B cell (primary cell): ENCODE results near the gene CACUL1. TPM values are rescaled to one million over a fixed set of nuclear protein-coding genes. Genes with fewer than 3 reads are reported as not detected.
"Not testable (repeated sequence)": the region's sequence is repeated elsewhere in the genome, so short reads cannot be mapped to it uniquely, and the experiment has no call there.

ENCODE experiments used
- ATAC-seq: fragments of 200-7000 bp; cut with Tn5 transposase; one replicate; pipeline ENCODE4 v1.10.0; 2021; ENCODE audit warnings: low read depth, mild to moderate bottlenecking, moderate number of reproducible peaks, moderate library complexity
- CTCF ChIA-PET: fragments of 350-600 bp; sonication (Branson Sonifier 250); formaldehyde crosslinking; loops from one replicate; lab custom pipeline; 2021; ENCODE audit warnings: antibody characterized with exemption, inconsistent platforms; lab: Charles Lee
- POLR2A ChIA-PET: fragments of 350-600 bp; sonication (Branson Sonifier 250); formaldehyde crosslinking; loops from one replicate; lab custom pipeline; 2021; ENCODE audit warnings: antibody characterized with exemption; lab: Charles Lee
- DNase-seq: peaks from one replicate; pipeline ENCODE4 v3.0.0; 2013
- H2AFZ ChIP-seq: 2 replicates; pipeline ENCODE4 v1.6.1; 2012; ENCODE audit warnings: mild to moderate bottlenecking, low read depth, low read length; ENCODE audit not compliant: insufficient read depth, poor library complexity, severe bottlenecking
- H3K27ac ChIP-seq, 2 donors: 1 replicate in 1 of 2; 2 replicates in 1 of 2; pipeline ENCODE4 v1.5.1; 2012 to 2013; ENCODE audit warnings: low read length in 2 of 2, mild to moderate bottlenecking in 2 of 2, moderate library complexity in 1 of 2
- H3K27me3 ChIP-seq, 4 experiments: fragments of 200-600 bp in 1 of 4; sonication (generic) in 1 of 4; replicated peaks in 1 of 4; 1 replicate in 2 of 4; 2 replicates in 2 of 4; pipeline versions ENCODE4 v1.6.1 to v1.7.0; 2013 to 2016; ENCODE audit warnings: low read length in 3 of 4, mild to moderate bottlenecking in 2 of 4, mixed read lengths in 1 of 4, moderate library complexity in 1 of 4; ENCODE audit not compliant: insufficient read depth in 4 of 4, control insufficient read depth in 3 of 4; ENCODE audit errors: control extremely low read depth in 1 of 4
- H3K36me3 ChIP-seq, 2 experiments: replicated peaks in 1 of 2; 1 replicate in 1 of 2; 2 replicates in 1 of 2; pipeline versions ENCODE4 v1.6.1 to v1.7.1; 2013; ENCODE audit warnings: low read length in 1 of 2; ENCODE audit not compliant: insufficient read depth in 2 of 2, control insufficient read depth in 1 of 2; ENCODE audit errors: control extremely low read depth in 1 of 2, extremely low read depth in 1 of 2
- H3K4me1 ChIP-seq, 2 donors: fragments of 200-600 bp in 1 of 2; sonication (generic) in 1 of 2; 1 replicate in 1 of 2; 2 replicates in 1 of 2; pipeline versions ENCODE4 v1.5.1 to v1.6.1; 2013 to 2017; ENCODE audit warnings: low read length in 2 of 2; ENCODE audit not compliant: control insufficient read depth in 2 of 2, insufficient read depth in 2 of 2
- H3K4me2 ChIP-seq: replicated peaks from 2 replicates; pipeline ENCODE3; 2012; ENCODE audit warnings: mild to moderate bottlenecking, low read depth, low read length; ENCODE audit not compliant: poor library complexity, severe bottlenecking
- H3K4me3 ChIP-seq, 5 experiments: fragments of 200-600 bp in 1 of 5; sonication (generic) in 1 of 5; 1 replicate in 3 of 5; 2 replicates in 2 of 5; pipeline versions ENCODE4 v1.5.1 to v1.7.0; 2011 to 2016; ENCODE audit warnings: low read length in 4 of 5, mild to moderate bottlenecking in 4 of 5, low read depth in 2 of 5, control low read depth in 1 of 5, moderate library complexity in 1 of 5; ENCODE audit not compliant: insufficient read depth in 1 of 5; ENCODE audit errors: control extremely low read depth in 1 of 5, extremely low read depth in 1 of 5
- H3K79me2 ChIP-seq: fragments of 200-600 bp; sonication (generic); one replicate; pipeline ENCODE4 v1.6.0; 2016; ENCODE audit warnings: low read length; ENCODE audit not compliant: control insufficient read depth, insufficient read depth
- H3K9ac ChIP-seq: fragments of 200-600 bp; sonication (generic); 2 replicates; pipeline ENCODE4 v1.6.1; 2017; ENCODE audit warnings: mild to moderate bottlenecking, low read length, moderate library complexity
- H3K9me3 ChIP-seq, 3 donors: one replicate each; pipeline versions ENCODE4 v1.6.1 to v1.7.1; 2013; ENCODE audit warnings: low read length in 2 of 3; ENCODE audit not compliant: control insufficient read depth in 2 of 3, insufficient read depth in 1 of 3; ENCODE audit errors: control extremely low read depth in 1 of 3
- H4K20me1 ChIP-seq: 2 replicates; pipeline ENCODE4 v1.6.0; 2012; ENCODE audit warnings: mild to moderate bottlenecking, low read length; ENCODE audit not compliant: insufficient read depth, control insufficient read depth, poor library complexity, severe bottlenecking
- H3K27ac Mint-ChIP-seq: one replicate; pipeline ENCODE4 v1.8.0; 2021; ENCODE audit warnings: mixed read lengths
- H3K27me3 Mint-ChIP-seq: one replicate; pipeline ENCODE4 v1.8.0; 2021; ENCODE audit warnings: mixed read lengths
- H3K4me1 Mint-ChIP-seq: one replicate; pipeline ENCODE4 v1.8.0; 2021; ENCODE audit warnings: mixed read lengths
- H3K4me3 Mint-ChIP-seq: one replicate; pipeline ENCODE4 v1.8.0; 2021; ENCODE audit warnings: mixed read lengths
- H3K9me3 Mint-ChIP-seq: one replicate; pipeline ENCODE4 v1.8.0; 2022; ENCODE audit warnings: mixed read lengths; ENCODE audit not compliant: insufficient read depth
- CTCF ChIP-seq: fragments of 200-600 bp; IDR thresholded peaks from one replicate; pipeline ENCODE4 v1.8.0; 2022; ENCODE audit warnings: antibody characterized with exemption, mild to moderate bottlenecking
- EZH2 ChIP-seq: IDR thresholded peaks from 2 replicates; pipeline ENCODE4 v1.6.1; 2012; ENCODE audit warnings: borderline replicate concordance, low read depth, mild to moderate bottlenecking, moderate library complexity, low read length; ENCODE audit not compliant: insufficient read depth, poor library complexity, severe bottlenecking
- WGBS: methylation state at CpG from one replicate; pipeline ENCODE4 v1.1.5; 2013; ENCODE audit warnings: missing lambda C conversion rate; ENCODE audit not compliant: insufficient coverage; 5-methylcytosine and 5-hydroxymethylcytosine counted together
- intact Hi-C: fragments of 100-400 bp; cut with micrococcal nuclease; formaldehyde crosslinking; loops from one replicate; pipeline ENCODE4 v1.10.0; 2022
- polyA plus RNA-seq: library from polyadenylated mRNA; depleted of rRNA; stranded (reverse); fragments of >200 nt; gene quantifications from 2 replicates; pipeline ENCODE4 v1.2.3, GENCODE V29; 2012
- total RNA-seq, 2 donors: library from RNA; stranded (reverse); fragments of 120-200 nt in 1 of 2; gene quantifications; 1 replicate in 1 of 2; 2 replicates in 1 of 2; pipeline versions ENCODE4 v1.2.3 to v1.2.4, GENCODE V29; 2013 to 2022

The CACUL1 gene
- total and polyA plus RNA-seq, 2 donors (not counting 1 experiment from before 2014, with no cell fraction given), result 7.4 to 39.5 TPM

GRCh38 chr10:118672766-118673715 is 81.7 kb downstream of the CACUL1 start:
- no peak overlapping the region for H3K4me2 ChIP-seq
- no peak overlapping the region for H3K27ac Mint-ChIP-seq
- POLR2A ChIA-PET, result no interaction called here
- ATAC-seq, result no peak
- H3K4me3 ChIP-seq, result no peak overlapping the region
- CTCF ChIA-PET, result no interaction called here
- no peak overlapping the region for H3K9ac ChIP-seq
- peaks cover 10 to 18% of the 10 kb centered on the region in 2 donors for H3K4me1 ChIP-seq
- H4K20me1 ChIP-seq, result no peaks in the 10 kb centered on the region
- intact Hi-C loops, result no loop called here
- no peak overlapping the region for H2AFZ ChIP-seq
- no peak overlapping the region for H3K27ac ChIP-seq
- no peaks in the 10 kb centered on the region for H3K9me3 ChIP-seq
- no peaks in the 10 kb centered on the region for H3K27me3 Mint-ChIP-seq
- DNase-seq, result no peak
- WGBS, result 89% methylated on average over 11 of the region's 11 CpGs
- H3K9me3 Mint-ChIP-seq, result no peaks in the 10 kb centered on the region
- no peaks in the 10 kb centered on the region for H3K27me3 ChIP-seq
- H3K4me1 Mint-ChIP-seq, result peaks cover 16% of the 10 kb centered on the region
- H3K79me2 ChIP-seq, result no peaks in the 10 kb centered on the region
- H3K4me3 Mint-ChIP-seq, result no peak overlapping the region
- H3K36me3 ChIP-seq, result no peaks in the 10 kb centered on the region
- TF ChIP-seq EZH2, result no peak
- TF ChIP-seq CTCF, result no peak

- Histone ChIP-seq H3K79me2 (no peaks in the 10 kb centered on the region), H3K4me3 (no peak overlapping the region), H3K9me3 (no peaks in the 10 kb centered on the region), H3K4me2 (no peak overlapping the region), H3K27me3 (no peaks in the 10 kb centered on the region), H3K27ac (no peak overlapping the region), H3K4me1 (peaks cover 10 to 18% of the 10 kb centered on the region in 2 donors), H2AFZ (no peak overlapping the region), H3K9ac (no peak overlapping the region), H4K20me1 (no peaks in the 10 kb centered on the region), H3K36me3 (no peaks in the 10 kb centered on the region)
- 75% methylated on average over 4 of the region's 6 CpGs for WGBS
- Mint-ChIP-seq H3K4me1 (peaks cover 16% of the 10 kb centered on the region), H3K27me3 (no peaks in the 10 kb centered on the region), H3K27ac (no peak overlapping the region), H3K4me3 (no peak overlapping the region), H3K9me3 (no peaks in the 10 kb centered on the region)
- CTCF ChIA-PET, result no interaction called here
- ATAC-seq (no peak), DNase-seq (no peak)
- POLR2A ChIA-PET, result no interaction called here
- TF ChIP-seq EZH2 (no peak), CTCF (no peak)
- intact Hi-C loops, result no loop called here
These were observed 82.6 kb downstream of the CACUL1 start for GRCh38 chr10:118672153-118672552.

- 96% methylated on average over 3 of the region's 3 CpGs for WGBS
- H3K27ac Mint-ChIP-seq, intact Hi-C loops, H3K4me2 ChIP-seq, ATAC-seq, H3K27me3 Mint-ChIP-seq, H2AFZ ChIP-seq, CTCF ChIA-PET, H3K9me3 Mint-ChIP-seq, H3K4me3 Mint-ChIP-seq, H3K36me3 ChIP-seq, H3K27me3 ChIP-seq, H3K4me3 ChIP-seq, POLR2A ChIA-PET, H3K9me3 ChIP-seq, DNase-seq, H3K79me2 ChIP-seq, H4K20me1 ChIP-seq, H3K27ac ChIP-seq, H3K9ac ChIP-seq: not testable (repeated sequence)
- H3K4me1 Mint-ChIP-seq, result peaks cover 16% of the 10 kb centered on the region
- H3K4me1 ChIP-seq, result peaks cover 10 to 18% of the 10 kb centered on the region in 2 donors
These were observed 83.5 kb downstream of the CACUL1 start for GRCh38 chr10:118671221-118671620.
